CD4-positive, alpha-beta T cell treated with Interleukin-17A for 1 hour (primary cell): ENCODE measurements around the gene IQSEC2.

Source experiments
- DNase-seq: peaks from one replicate; pipeline ENCODE4 v3.0.0-alpha.2; 2020

Gene IQSEC2

DNA sequence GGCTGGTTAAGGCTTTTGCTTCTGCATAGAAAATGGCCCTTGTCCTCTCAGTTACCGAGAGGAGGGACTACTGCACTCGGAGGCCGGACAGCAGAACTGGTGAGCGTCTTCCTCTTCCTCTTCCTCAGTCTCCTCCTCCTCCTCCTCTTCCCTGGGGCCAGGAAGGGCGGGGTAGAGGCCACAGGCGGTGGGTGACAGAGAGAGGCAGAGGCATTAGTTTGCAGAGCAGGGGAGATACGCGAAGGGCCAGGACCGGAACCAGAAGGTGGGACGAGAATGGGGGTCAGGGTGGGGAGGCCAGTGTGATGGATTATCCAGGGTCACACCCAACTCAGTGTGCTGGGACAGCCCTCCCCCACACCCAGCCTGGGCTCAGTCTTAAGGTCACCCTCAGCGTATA, 14.5 kb downstream of the IQSEC2 start:
- DNase-seq = no peak

DNA sequence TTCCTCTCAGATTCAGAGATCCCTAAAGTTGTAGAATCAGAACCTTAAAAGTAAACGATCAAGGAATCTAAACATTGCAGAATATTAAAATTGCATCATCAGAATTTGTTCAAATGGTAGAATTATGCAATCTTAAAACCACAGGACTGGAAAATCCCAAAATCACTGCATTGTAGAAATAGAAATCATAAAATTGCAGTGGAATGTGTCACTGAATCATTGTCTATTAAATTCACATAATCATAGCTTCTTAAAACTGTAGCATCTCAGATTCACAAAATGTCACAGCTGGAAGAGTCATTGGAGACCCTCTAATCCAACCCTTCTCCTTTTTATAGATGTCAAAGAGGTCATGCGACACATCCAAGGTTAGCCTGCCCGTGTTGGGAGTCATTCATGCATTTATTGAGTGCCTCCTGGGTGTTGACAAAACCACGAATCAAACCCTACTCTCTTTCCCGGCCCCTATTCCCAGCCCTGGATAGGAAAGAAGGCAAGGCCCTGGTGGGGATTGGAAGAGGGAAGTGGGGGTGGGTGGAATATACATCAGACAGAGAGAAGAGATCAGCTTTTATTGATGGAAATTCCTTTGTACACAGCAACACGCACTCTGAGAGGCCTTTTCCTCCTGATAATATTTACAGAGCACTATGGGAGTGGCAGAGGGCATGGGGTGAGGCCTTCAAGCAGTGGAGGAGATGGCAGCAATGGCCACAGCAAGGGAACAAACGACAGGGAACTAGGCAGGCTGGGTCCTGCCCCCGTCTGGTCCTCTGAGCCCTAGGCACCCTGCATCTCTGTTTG, 15.4 kb downstream of the IQSEC2 start:
- DNase-seq = no peak

DNA sequence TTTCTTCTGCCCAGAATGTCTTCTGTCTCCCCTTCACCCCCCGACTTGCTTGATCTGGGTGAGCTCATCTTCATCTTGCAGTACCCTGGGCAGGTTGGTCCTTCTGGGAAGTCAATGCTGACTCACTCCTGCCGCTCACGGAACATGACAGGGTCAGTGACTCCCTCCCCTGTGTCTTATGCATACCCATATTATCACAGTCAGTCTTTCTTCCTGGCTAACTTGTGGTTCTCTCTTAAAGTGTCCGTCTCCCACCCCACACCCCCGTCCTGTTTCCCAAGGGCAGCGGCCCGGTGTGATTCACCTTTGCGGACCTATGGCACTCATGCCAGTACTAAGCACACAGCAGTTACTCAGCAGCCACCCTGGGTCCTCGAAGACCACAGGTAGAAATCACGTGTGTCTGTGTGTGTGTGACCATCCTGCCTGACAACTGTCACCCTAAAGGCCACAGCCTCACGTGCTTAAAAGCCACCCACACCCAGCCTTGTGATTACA, 17.7 kb downstream of the IQSEC2 start:
- DNase-seq = no peak

DNA sequence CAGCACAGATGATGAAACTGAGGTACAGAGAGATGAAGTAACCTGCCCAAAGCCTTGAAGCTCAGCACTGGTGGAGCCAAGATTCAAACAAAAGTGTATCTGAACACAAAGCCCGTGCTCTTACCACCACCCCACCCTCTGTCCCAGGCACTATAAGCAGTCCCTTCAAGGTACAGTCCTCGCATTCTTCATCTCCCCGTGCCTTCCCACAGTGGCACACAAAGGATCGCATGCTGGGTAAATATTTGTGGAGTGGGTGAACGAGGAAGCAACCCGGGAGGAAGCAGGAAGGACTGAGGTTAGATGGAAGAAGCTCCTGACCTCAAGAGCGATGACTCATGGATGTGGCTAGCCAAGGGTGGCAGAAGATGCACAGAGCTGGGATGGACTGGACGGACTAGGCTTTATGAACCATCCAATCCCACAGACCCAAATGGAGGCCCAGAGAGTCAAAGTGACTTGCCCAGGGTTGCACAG, 18.4 kb downstream of the IQSEC2 start:
- no peak for DNase-seq

DNA sequence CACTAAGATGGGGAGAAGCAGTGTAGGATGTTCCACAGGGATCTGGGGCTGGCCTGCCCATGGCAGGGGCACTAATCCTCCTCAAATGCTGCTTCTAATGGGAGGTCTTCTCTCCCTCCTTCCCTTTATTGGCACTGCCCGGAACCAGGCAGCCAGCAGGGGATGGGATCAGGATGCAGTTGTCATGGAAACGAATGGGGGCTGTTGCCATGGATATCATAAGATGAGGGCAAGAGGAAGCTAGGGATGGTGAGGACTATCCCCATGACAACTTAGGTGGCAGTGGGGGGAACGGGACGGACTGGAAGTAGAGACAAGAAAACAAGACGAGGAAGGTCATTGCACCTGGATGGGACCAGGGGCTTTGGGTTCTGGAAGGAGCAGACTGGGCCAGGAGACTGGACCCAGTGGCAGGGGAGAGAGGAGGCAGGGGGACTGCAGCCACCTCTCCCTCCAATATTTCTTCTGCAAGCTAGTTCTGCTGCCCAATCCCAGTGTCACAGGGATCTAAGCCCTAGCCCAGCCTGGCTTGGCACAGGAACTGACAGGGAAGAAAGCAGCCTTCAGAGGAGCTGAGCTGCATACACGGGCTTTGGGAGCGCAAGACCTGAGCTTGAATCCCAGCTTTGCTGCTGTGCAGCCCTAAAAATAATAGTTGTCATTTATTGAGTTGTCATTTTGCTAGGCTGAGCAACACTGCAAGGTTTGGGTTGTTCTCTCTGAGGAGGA, 19.0 kb downstream of the IQSEC2 start:
- DNase-seq = no peak

DNA sequence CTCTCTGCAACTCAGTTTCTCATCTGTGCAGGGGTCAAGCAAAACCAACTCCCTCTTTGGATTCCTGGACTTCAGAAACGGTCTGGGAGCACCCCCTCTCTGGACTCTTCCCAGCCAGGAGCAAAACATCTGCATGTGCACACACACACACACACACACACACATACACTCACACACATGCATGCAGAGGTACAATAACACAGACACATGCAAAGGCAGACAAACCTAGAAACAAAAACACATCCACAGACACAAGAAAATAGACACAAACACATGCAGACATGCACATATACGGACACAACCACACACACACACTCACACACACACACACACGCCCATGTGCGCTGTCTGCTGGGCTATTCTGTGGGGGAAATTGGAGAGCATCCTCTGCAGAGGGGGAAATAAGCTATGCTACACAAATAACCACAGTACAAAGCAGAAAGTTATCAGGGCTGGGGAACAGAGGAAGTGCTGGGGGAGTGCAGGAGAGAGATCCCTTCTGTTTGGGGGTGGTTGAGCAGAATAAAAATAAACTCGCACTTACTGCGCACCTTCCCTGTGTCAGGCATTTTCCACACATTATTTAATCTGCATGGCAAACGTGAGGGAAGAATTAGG, 19.9 kb downstream of the IQSEC2 start:
- DNase-seq = no peak

DNA sequence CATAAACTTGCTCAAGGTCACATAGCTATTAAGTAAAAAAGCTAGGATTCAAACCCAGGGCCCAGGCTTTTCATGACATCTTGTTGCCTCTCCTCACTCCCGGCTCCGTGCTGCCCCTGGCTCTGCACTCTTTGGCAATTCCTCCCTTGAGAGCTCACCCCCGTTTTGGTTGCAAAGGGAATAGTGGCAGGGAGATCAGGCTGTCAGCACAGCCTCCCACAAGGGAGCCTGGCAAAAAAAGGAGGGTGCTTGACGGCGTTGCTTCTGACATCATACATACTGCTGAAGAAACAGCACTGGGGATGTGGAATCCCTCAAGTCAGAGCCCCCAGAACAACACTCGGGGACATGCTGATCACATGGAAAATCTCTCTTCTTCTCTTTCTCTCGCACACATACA, 20.5 kb downstream of the IQSEC2 start:
- no peak for DNase-seq

DNA sequence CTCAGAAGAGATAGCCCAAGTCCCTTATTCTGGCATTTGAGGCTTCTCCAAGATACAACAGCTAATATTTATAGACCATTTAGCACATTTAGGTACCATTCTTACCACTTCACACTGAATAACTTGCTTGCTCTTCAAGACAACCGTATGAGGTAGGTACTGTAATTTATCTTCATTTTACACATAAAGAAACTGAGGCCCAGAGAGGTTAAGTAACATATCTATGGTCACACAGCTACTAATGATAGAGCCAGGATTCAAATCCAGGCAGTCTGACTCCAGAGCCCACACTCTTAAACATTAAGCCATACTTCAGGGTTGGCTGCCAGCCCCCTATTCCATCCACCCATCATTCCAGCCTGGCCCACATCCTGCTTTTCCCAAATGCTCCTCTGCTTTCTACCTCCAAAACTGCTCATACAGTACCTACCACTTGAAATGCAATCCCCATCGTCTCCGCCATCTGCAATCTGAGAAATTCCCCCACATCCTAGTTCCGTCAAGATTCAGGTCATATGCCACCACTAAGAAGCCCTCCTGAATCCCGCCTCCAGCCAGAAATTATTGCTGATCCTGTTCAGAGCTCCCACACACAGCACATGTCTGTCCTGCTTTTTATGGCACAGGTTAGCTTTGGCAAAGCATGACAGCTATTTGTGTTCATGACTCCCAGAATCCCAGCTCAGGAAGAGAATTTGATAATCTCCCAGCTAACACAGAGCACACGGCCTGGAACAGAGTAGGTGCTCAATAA, 23.5 kb downstream of the IQSEC2 start:
- DNase-seq = no peak

DNA sequence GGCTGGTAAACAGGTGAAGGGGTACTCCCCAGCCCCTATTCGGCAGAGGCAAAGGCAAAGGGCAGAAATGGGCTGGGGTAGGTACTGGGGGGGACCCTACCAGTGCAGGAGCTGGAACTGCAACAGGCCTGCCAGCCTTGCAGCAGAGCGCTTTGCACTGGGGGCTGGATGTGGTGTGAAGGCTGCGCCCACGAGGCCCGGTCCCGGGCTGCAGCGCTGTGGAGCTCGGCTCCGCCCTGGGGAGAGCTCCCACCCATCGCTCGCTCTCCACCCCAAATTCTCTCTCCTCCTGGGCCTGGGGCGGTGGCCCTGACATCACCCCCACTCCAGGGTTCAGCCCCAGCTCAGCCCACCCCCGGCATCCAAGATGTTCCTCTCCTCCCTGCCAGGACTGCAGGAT, 24.2 kb downstream of the IQSEC2 start:
- DNase-seq = no peak

DNA sequence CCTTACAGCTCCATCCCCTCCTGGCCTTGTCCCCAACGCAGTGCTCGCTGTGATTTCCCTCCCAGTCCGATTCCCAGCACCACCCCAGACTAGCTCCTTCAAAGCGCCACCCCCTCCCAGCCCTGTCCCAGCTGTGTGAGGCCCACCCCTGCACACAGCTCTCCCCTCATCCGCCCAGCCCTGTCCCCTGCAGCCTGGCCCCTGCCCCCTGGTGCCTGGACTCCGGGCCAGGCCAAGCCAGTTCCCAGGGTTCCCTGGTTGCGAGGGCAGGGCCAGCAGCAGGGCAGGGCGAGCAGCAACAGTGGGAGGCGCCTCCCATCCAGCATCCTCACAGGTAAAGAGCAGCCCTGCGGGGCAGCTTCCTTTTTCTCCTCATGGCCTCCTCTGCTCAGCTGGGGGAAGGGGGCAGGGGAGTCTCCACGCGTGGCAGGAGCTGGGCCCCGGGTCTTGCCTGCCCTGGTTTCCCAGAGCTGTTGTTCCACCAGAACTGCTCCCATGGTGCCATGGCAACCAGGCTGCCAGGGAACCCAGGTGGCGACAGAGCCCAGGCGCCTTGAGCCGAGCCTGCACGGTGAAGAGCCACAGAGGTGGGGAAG, 24.8 kb downstream of the IQSEC2 start:
- DNase-seq = no peak

DNA sequence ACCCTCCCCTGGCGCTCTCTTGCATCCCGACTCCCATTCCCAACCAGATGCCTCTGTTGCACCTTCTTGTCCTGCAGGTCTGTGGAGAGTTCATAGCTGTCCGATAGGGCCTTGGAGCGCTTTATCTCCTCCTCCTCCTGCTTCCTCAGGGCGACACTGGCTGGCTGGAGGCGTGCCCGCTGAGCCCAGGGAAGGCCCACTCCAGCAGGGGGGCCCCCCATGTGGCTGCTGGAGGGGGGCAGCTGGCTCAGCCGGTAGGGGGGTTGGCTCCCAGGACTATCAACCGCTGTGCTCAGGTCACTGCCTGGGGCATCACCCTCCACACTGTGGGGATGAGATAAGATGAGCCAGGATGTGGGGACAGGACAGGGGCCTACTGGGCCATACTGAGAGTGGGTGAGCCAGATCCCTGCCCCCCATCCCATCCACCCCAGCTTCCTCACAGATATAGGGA, 25.6 kb downstream of the IQSEC2 start:
- DNase-seq = no peak

DNA sequence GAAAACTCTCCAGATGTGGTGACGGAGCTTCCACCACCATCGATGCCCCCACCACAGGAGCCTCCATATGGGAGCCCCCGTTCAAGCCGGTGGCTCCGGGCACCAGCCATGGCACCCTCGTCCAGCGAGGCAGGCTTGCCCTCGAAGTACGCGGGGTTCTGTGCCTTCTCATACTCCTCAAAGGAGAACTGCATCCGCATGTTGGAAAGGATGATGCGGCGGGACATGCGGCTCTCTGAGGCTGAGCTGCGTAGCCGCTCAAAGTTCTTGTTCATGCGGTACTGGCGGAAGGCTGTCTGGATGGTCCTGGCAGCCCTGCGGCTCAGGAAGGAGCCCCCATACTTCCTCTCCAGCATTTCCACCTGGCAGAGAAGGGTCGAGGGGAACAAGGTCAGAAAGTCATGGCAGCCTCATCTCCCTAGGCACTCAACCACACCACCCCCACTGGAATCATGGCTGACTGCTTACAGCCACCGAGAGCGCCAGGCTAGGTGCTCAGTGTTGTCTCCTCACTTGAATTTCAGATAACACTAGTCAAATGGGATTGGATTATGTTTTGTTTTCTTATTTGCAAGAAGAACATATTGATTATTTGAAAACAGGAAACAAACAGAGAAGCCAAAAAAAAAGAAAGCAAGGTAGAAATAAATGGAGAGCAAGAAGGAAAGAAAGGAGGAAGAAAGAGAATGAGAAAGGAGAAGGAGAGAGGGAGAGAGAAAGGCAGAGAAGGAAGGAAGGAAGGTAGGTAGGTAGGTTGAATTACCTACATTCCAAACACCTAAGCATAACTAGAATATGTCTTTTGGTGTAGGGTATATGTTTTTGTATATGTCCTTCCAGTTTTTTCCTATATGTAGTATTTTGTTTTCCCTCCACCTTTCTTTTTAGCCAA, 26.6 kb downstream of the IQSEC2 start:
- no peak for DNase-seq

DNA sequence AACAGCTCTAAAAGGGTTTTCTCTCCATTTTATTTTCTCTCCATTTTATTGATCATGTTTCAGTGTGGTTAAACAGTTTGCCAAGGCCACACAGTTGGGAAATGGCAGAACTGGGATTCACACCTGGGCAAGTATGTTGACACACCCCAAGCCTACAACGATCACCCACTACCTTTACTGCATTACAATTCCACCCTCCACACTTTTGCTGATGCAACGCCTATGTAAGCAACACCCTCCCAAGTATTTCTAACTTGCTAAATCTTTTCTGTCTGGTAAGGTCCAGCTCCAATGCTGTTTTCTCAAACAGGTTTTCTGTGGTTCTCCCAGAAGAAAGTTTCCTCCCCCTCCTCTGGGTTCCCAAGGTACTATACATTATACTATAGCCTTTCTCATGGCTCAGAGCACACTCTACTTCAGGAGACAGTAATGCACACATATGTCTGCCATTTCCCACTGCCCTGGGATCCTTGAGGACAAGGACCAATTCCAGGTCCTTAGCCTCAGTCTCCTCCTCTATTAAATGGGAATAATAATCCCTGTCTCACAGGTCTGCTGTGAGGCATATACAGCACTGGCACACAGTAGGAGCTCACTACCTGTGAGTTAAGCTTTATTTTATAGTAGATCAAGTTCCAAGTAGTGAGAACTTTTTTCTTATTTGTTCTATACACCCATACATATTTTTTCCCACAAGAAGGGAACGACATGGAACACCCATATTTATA, 27.9 kb downstream of the IQSEC2 start:
- no peak for DNase-seq

DNA sequence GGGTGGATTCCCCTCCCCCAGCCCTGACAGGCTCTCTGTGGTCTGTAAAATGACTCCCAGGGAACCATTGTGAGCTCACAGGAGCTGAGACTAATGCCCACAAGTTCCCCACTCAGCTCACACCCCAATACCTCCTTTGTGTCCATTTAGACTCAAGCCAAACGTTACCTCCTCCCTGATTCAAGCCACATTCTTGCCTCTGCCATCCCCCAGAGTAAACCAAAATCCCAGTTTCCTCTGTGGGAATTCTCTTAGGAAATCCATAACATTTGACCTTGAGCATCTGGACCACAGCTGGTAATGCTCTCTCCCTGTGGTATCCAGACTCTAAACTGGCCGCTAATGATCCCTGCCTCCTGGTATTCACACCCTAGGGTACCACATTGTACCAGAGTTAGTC, 30.1 kb downstream of the IQSEC2 start:
- DNase-seq = no peak

DNA sequence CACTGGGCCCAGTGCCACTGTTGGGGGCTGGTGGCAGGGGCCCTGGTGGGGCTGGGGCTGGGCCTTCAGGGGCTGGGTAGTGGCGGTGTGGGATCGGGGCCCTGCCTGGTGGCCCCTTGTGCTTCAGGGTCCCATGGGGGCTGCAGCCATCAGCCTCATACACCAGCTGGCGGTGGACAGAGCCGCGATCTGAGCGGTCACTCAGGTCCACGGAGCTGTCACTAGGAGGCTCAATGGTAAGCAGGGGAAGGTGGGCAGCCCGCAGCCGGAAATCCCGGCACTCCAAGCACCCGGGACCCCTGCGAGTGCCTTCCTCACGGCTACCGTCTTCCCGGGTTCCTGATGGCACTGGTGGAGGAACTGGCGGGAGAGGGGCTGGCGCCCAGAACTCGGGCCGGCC, 30.8 kb downstream of the IQSEC2 start:
- no peak for DNase-seq

DNA sequence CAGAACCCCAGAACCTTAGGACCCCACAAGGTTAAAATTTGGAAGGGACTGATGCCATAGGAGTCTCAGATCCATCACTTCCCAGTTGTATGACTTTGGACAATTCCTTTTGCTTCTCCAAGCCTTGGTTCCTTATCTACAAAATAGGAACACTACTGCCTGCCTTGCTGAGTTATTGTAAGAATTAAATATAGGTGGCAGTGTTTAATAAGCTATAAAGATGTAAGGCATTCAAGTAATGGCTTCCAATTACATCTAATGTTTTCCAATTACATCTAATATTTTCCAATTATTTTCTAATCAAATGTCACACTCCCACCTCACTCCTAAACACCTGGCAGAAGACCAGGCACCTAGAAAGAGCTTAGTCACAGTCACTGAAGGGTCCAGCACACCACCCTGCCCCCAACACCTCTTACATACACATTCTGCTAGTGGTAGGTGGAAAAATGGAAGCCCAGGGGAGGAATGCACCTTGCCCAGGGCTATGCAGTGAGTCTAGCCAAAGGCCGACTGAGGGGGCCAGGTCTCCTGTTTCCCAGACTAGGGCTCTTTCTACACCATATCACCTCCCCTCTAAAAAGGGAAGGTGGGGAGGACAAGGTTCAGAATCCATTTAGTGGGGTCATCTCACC, 31.9 kb downstream of the IQSEC2 start:
- DNase-seq = no peak

DNA sequence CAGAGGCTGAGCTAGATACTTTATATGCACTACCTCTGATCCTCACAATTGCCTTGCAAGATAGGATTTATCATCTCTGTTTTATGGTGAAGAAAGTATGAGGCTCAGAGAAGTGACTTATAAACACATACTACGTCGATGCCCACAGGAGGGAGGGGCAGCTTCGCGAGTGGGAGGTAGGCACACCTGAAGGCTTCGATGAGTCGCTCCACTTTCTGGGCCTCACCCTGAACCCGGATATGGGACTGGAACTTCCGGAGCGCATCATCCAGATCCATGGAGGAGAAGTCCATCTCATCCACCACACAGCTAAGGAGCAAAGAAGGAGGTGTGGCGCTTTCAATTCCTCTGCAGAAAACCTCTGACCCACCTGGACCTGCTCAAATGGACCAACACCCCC, 33.5 kb downstream of the IQSEC2 start:
- DNase-seq = no peak

DNA sequence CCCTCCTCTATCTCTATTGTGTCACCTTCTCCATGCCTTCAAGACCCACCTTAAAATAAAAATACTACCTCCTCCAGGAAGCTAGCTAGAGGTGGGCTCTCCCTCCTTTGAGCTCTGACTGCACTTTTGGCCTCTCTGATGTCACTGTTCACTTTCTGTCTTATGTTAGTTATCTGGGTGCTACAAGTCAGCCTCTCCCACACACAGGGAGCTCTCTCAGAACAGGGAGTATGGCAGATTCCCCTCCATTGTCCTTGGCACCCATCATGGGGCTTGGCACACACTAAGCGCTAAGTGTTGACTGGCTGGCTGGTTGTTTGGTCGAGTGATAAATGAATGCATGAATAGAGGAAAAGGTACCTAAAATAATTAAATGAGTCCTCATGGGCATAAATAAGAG, 35.2 kb downstream of the IQSEC2 start:
- DNase-seq = no peak

DNA sequence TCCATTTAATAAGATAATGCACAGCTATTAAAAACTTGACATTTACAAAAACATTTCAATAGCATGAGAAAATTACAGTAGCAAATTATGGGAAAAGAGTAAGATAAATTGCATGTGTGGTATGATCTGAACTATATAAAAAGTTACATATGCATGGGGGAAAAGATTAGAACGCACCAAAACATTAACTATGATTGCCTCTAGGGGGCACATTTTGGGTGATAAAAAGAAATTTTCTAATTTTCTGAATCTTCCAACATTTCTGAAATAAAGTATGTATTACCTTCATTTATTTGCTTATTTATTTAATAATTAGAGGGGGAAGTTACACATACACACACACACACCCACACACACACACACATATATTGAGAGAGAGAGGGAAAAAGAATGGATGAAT, 36.8 kb downstream of the IQSEC2 start:
- no peak for DNase-seq

DNA sequence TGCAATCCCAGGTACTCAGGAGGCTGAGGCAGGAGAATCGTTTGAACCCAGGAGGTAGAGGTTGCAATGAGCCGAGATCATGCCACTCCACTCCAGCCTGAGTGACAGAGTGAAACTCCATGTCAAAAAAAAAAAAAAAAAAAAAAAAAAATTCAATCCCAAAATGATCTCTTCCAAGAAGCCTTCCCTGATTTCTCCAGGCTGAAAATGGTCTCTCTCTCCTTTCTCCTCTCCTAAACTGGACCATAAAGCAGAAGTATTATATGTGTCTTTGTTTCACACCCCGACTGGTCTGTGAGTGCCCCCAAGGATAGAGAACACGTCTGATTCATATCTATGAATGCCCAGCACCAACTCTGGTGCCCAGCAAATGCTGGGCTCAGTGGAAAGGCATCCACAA, 39.1 kb downstream of the IQSEC2 start:
- DNase-seq = no peak
